AG04450 (cell line): ENCODE data around the gene TNFAIP3. TPM values are rescaled to one million over a fixed set of nuclear protein-coding genes. Genes with fewer than 3 reads are reported as not detected.

ENCODE experiments used
- CTCF ChIA-PET: fragments of 300-600, 350-600 bp; formaldehyde crosslinking; extraction: SDS; loops from one replicate; lab custom pipeline; 2022; ENCODE audit warnings: antibody characterized with exemption, inconsistent platforms; lab: Charles Lee
- POLR2A ChIA-PET: fragments of 350-600 bp; formaldehyde crosslinking; extraction: SDS; loops from one replicate; lab custom pipeline; 2021; ENCODE audit warnings: antibody characterized with exemption, inconsistent platforms; lab: Yijun Ruan, JAX
- DNase-seq: peaks from one replicate; pipeline ENCODE4 v3.0.0-alpha.2; 2011; ENCODE audit warnings: low read depth, low spot score
- H3K27ac ChIP-seq: one replicate; pipeline ENCODE4 v1.5.1; 2012; ENCODE audit warnings: low read depth, low read length, control low read depth
- H3K27me3 ChIP-seq: one replicate; pipeline ENCODE4 v1.6.0; 2012; ENCODE audit warnings: low read length; ENCODE audit not compliant: control insufficient read depth, insufficient read depth
- H3K4me3 ChIP-seq: 2 replicates; pipeline ENCODE4 v1.5.1; 2011; ENCODE audit warnings: mild to moderate bottlenecking, low read depth, low read length, control low read depth
- H3K9me3 ChIP-seq: 2 replicates; pipeline ENCODE4 v1.5.1; 2012; ENCODE audit warnings: low read length; ENCODE audit not compliant: control insufficient read depth, insufficient read depth
- polyA plus RNA-seq: library from polyadenylated mRNA; depleted of rRNA; stranded (reverse); fragments of >200 nt; gene quantifications from 2 replicates; pipeline ENCODE4 v1.2.3, GENCODE V29; 2011
- TF ChIP-seq, protein P1 (sequence below): IDR thresholded peaks from 2 replicates; pipeline ENCODE4 v1.5.1; 2011; ENCODE audit warnings: low read depth, low read length, control low read depth, inconsistent platforms

TNFAIP3 gene
- polyA plus RNA-seq, 1 experiment: 16.7 TPM

DNA sequence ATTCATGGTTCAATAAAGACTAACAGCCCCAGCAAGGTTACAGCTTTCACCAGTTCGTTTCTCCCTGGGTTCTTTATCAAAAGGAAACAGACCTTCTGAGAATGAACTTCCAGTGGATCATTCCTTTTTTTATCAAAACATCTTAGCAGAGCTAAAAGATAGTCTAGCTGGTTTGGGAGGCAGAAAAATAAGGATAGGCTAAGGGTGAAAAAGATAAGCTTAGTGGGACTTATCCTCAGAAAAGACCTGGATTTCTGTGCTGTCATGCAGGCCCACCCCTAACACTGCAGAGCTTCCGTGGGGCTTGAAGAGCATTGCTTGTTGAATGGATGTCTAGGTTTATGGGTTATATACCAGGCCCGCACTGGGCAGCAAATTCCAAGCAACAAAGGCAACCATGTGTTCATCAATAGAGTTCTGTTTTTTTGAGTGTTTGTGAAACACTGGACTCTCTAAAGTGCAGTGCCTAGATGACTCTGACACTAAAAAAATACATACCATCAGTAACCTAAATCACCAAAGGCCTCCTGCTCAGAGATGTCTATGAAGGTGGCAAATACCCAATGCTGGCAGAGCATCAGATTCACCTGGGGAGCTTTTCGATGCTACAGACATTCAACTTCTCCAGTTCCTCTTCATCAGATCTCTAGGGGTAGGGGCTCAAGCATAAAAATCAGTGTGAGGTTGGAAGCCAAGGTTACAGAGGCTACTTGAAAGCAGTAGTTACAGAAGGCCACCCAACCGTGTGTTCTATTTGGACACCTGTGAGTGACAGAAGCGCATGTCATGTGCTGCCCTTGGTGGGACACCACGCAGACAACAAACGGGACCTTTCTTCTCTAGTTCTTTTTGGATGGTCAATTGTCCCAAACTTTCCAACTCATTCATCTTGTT, 53.0 kb downstream of the TNFAIP3 start:
- peaks cover 2% of the 10 kb centered on the region for H3K27me3 ChIP-seq
- ChIA-PET POLR2A (interaction anchor here (0.6 kb wide), 1 partner anchor 48 kb away, joined by 3 read pairs; no protein-coding TSS in a partner anchor), CTCF (interaction anchor here (1.2 kb wide), 1 partner anchor 54 kb away, joined by 3 read pairs; no protein-coding TSS in a partner anchor)

DNA sequence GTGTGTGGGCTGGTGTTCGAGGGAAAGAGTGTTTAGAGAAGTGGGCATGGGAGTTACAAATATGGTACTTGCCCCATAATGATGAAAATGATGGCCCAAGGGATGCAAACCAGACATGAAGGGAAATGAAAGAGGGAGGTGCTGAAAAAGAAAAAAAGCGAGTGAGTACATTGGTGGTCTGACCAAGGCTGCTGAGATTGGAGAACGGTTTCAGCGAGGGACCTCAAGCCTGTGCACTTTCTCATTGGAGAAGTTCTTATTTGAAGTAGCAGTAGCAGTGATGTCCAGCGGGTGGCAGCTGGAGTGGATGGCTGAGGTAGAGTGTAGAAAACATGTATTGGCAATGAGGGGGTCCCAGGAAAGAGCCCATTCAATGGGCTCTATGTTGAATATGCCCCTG, 54.8 kb downstream of the TNFAIP3 start:
- DNase-seq: no peak
- H3K27me3 ChIP-seq: peaks cover 2% of the 10 kb centered on the region
- H3K9me3 ChIP-seq: no peaks in the 10 kb centered on the region
- POLR2A ChIA-PET: no interaction called here
- H3K27ac ChIP-seq: no peak overlapping the region
- CTCF ChIA-PET: no interaction called here
- H3K4me3 ChIP-seq: no peak overlapping the region
- TF ChIP-seq, protein P1, sequence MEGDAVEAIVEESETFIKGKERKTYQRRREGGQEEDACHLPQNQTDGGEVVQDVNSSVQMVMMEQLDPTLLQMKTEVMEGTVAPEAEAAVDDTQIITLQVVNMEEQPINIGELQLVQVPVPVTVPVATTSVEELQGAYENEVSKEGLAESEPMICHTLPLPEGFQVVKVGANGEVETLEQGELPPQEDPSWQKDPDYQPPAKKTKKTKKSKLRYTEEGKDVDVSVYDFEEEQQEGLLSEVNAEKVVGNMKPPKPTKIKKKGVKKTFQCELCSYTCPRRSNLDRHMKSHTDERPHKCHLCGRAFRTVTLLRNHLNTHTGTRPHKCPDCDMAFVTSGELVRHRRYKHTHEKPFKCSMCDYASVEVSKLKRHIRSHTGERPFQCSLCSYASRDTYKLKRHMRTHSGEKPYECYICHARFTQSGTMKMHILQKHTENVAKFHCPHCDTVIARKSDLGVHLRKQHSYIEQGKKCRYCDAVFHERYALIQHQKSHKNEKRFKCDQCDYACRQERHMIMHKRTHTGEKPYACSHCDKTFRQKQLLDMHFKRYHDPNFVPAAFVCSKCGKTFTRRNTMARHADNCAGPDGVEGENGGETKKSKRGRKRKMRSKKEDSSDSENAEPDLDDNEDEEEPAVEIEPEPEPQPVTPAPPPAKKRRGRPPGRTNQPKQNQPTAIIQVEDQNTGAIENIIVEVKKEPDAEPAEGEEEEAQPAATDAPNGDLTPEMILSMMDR: peak; percentile 24

More for the DNA sequence above, 53.0 kb downstream of the TNFAIP3 start:
- Histone ChIP-seq H3K27ac (no peak overlapping the region), H3K4me3 (no peak overlapping the region), H3K9me3 (no peaks in the 10 kb centered on the region)
- DNase-seq: no peak
- TF ChIP-seq, protein P1: no peak

- no peak for DNase-seq
- peaks cover 2% of the 10 kb centered on the region for H3K27me3 ChIP-seq
- no peak overlapping the region for H3K27ac ChIP-seq
- ChIA-PET CTCF (interaction anchor here (0.5 kb wide), 1 partner anchor 10 kb away, joined by 3 read pairs; no protein-coding TSS in a partner anchor), POLR2A (no interaction called here)
- no peak overlapping the region for H3K4me3 ChIP-seq
- H3K9me3 ChIP-seq: no peaks in the 10 kb centered on the region
- TF ChIP-seq, protein P1: no peak
Observed at GRCh38 chr6:137923866-137924653, 57.0 kb downstream of the TNFAIP3 start.

- POLR2A ChIA-PET: no interaction called here
- Histone ChIP-seq H3K27me3 (peaks cover 2% of the 10 kb centered on the region), H3K27ac (no peak overlapping the region), H3K4me3 (no peak overlapping the region), H3K9me3 (no peaks in the 10 kb centered on the region)
- DNase-seq: no peak
- TF ChIP-seq, protein P1: no peak
- CTCF ChIA-PET: interaction anchor here (3.0 to 3.2 kb wide), 2 partner anchors 20 to 58 kb away, joined by 12 to 19 read pairs; partner anchors contain the start of gene TNFAIP3
Observed at GRCh38 chr6:137925141-137925698, 58.2 kb downstream of the TNFAIP3 start.
